Stimulated activated CD8-positive, alpha-beta memory T cell treated with anti-CD3 and anti-CD28 coated beads, Interleukin-2, amount 100 ng/mL, for 1 hour (primary cell): ENCODE data around the gene APOC4.
"Not testable (repeated sequence)": the region's sequence is repeated elsewhere in the genome, so short reads cannot be mapped to it uniquely, and the experiment has no call there.

Experiments used
- DNase-seq, 2 donors: peaks; one replicate each; pipeline ENCODE4 v3.0.0-alpha.2; 2020; ENCODE audit warnings: low read depth in 2 of 2

APOC4 gene, protein sequence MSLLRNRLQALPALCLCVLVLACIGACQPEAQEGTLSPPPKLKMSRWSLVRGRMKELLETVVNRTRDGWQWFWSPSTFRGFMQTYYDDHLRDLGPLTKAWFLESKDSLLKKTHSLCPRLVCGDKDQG

DNA sequence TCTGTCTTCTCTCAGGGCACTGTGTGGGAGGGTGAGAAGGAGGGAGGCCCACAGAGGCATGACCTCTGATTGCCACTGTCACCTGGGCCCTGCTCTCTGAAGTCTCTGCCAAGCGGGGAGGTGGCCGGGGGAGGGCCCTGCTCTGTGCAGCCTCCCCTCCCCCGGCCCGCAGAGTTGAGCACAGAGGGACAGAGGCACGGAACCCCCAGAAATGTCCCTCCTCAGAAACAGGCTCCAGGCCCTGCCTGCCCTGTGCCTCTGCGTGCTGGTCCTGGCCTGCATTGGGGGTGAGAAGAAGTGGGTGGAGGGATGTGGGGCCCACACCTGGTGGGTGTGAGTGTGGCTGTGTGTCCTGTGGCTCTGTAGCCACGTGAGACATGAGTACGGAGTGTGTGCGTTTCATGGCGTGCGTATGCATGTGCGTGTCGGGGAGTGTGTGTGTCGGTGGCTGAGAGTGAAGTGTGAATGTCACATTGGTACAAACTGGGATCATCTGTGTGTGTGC lies at the start of gene APOC4:
TSS of gene APOC4 (plus strand) at position 171 of the 505 bp plus-strand sequence. CDS start at position 212, 41 bp downstream.
- no peak for DNase-seq

DNA sequence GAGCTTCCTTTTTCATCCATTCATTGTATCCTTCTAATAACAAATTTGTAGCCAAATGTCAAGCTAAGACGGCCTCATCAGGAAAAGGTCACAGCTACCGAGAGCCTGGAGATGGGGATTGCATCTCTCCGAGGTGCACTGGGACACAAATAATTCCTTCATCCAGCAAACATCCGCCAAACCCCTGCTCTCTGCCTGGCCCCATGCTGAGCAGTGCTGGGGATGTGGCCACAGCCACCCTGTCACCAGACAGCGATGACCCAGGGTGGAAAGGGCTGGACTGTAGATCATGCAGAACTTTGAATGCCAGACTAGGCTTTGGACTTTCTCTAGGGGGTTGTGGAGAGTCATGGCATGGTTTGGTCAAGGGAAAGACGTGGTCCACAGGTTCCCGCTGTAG lies 49.1 kb upstream of the APOC4 start:
- no peak for DNase-seq

DNA sequence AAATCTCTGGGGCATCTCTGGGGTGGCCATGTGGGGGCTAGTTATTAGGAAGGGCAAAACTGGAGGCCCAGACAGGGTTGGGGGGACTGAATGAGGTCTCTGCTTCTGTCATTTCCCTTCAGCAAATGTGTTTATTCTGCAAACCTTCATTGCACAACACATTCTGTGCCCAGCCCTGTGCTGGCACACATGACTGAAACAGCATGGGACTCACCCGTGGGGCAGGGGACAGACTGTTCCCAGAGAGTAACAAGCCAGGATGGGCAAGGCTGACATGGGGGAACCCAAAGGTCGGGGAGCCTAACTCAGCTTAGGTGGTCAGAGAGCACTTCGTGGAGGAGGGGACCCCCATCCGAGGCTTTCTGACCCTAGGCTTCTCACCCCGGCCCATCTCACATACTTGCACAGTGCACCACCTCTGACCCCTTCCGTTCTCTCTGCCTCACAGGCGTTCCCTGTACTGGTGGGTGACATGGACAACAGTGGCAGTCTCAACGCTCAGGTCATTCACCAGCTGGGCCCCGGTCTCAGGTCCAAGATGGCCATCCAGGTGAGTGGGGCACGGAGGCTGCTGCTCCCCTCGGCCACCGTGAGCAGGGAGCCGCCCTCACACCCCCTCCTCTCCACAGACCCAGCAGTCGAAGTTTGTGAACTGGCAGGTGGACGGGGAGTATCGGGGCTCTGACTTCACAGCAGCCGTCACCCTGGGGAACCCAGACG lies 48.5 kb upstream of the APOC4 start:
- no peak for DNase-seq

DNA sequence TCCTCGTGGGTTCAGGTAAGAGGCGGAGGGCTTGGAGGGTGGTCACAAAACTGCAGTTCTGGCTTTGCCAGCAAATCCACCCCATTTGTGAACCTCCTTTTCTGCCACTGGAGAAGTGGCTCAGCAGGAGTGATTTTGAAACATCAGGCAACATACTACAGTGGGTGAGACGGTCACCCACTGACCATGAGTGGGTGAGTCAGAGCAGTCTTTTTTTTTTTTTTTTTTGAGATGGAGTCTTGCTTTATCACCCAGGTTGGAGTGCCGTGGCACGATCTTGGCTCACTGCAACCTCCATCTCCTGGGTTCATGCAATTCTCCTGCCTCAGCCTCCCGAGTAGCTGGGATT lies 48.0 kb upstream of the APOC4 start:
- DNase-seq: no peak

DNA sequence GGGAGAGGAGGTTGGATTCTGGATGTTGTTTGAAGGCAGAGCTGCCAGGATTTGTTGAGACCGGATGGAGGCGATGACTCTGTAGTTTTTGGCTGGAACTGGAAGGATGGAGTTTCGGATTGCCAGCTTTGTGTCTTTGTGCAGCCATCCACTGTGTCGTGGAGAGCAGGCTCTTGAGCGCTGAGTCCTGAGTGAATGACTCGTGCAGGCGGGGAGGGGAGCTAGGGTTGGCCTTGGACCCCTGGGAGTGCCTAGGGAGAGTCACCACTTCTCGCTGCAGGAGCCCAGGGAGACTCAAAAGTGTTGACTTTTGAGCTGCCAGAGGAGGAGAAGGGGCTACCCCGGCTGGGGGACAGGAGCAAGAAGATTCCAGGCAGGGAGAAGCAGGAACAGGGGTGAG lies 47.1 kb upstream of the APOC4 start:
- DNase-seq: no peak

DNA sequence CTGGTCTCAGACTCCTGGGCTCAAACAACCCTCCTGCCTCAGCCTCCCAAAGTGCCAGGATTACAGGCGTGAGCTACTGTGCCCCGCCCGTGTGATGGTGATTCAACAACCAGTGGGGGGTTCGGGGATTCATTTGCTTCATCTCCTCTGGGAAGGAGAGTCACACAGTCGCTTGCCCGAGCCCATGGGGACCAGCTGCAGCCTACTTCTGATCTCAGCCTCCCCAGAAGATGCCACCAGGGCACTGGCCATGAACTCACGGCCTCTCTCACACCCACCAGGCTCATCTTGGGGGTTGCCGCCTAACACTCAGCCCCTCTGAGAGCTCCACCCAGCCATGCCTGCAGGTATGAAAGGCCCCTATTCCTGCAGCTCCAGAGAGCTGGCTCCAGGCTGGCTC lies 44.2 kb upstream of the APOC4 start:
- no peak for DNase-seq

DNA sequence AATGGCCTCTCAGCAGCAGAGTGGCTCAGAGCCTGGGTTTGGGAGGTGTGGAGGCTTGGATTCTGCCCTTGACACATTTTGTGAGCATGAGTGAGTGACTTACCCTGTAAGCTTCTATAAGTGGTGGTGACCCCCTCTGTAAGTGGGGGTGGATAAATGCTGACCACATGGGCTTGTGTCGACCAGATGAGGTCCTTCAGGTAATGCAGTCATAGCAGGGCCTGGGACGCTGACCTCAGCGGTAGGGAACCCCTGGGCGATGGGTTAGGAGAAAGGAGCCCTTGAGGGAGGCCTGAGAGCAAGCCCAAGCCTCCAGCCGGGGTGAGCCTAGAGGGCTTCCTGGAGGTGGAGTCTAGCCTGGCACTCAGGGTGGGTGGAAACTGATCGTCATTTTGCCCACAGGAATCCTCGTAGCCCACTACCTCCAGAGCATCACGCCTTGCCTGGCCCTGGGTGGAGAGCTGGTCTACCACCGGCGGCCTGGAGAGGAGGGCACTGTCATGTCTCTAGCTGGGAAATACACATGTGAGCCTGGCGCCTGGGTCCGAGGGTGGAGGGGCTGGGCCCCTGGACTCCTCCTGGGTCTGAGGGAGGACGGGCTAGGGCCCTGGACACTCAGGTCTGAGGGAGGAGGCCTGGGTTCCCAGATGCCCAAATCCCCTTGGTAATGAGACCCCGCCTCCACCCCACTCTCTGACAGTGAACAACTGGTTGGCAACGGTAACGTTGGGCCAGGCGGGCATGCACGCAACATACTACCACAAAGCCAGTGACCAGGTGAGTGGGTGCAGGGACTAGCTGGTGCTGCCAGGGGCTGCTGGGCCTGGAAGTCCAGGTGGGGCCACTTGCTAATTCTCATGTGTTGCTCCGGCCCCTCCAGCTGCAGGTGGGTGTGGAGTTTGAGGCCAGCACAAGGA lies 41.5 kb upstream of the APOC4 start:
- DNase-seq: no peak

DNA sequence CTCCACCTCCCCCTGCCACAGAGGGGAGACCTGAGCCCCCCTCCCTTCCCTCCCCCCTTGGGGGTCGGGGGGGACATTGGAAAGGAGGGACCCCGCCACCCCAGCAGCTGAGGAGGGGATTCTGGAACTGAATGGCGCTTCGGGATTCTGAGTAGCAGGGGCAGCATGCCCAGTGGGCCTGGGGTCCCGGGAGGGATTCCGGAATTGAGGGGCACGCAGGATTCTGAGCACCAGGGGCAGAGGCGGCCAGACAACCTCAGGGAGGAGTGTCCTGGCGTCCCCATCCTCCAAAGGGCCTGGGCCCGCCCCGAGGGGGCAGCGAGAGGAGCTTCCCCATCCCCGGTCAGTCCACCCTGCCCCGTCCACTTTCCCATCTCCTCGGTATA lies 38.8 kb upstream of the APOC4 start:
- no peak for DNase-seq

DNA sequence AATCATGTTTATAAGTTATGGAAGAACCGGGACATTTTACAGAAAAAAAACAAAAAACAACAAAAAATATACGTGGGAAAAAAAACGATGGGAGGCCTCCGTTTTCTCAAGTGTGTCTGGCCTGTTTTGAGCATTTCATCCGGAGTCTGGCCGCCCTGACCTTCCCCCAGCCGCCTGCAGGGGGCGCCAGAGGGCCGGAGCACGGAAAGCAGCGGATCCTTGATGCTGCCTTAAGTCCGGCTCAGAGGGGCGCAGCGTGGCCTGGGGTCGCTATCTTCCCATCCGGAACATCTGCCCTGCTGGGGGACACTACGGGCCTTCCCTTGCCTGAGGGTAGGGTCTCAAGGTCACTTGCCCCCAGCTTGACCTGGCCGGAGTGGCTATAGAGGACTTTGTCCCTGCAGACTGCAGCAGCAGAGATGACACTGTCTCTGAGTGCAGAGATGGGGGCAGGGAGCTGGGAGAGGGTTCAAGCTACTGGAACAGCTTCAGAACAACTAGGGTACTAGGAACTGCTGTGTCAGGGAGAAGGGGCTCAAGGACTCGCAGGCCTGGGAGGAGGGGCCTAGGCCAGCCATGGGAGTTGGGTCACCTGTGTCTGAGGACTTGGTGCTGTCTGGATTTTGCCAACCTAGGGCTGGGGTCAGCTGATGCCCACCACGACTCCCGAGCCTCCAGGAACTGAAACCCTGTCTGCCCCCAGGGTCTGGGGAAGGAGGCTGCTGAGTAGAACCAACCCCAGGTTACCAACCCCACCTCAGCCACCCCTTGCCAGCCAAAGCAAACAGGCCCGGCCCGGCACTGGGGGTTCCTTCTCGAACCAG lies 38.2 kb upstream of the APOC4 start:
- peak; percentile 50 to 53 for DNase-seq

DNA sequence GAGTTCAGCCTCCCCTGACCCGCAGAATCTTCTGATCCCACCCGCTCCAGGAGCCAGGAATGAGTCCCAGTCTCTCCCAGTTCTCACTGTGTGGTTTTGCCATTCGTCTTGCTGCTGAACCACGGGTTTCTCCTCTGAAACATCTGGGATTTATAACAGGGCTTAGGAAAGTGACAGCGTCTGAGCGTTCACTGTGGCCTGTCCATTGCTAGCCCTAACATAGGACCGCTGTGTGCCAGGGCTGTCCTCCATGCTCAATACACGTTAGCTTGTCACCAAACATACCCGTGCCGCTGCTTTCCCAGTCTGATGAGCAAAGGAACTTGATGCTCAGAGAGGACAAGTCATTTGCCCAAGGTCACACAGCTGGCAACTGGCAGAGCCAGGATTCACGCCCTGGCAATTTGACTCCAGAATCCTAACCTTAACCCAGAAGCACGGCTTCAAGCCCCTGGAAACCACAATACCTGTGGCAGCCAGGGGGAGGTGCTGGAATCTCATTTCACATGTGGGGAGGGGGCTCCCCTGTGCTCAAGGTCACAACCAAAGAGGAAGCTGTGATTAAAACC lies 37.5 kb upstream of the APOC4 start:
- DNase-seq: no peak

DNA sequence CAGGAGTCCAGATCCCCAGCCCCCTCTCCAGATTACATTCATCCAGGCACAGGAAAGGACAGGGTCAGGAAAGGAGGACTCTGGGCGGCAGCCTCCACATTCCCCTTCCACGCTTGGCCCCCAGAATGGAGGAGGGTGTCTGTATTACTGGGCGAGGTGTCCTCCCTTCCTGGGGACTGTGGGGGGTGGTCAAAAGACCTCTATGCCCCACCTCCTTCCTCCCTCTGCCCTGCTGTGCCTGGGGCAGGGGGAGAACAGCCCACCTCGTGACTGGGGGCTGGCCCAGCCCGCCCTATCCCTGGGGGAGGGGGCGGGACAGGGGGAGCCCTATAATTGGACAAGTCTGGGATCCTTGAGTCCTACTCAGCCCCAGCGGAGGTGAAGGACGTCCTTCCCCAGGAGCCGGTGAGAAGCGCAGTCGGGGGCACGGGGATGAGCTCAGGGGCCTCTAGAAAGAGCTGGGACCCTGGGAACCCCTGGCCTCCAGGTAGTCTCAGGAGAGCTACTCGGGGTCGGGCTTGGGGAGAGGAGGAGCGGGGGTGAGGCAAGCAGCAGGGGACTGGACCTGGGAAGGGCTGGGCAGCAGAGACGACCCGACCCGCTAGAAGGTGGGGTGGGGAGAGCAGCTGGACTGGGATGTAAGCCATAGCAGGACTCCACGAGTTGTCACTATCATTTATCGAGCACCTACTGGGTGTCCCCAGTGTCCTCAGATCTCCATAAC lies 36.4 kb upstream of the APOC4 start, which contains the start of gene APOE:
TSS of gene APOE (plus strand) at position 360 of the 724 bp plus-strand sequence. CDS start 829 bp downstream, outside the sequence.
- no peak for DNase-seq

DNA sequence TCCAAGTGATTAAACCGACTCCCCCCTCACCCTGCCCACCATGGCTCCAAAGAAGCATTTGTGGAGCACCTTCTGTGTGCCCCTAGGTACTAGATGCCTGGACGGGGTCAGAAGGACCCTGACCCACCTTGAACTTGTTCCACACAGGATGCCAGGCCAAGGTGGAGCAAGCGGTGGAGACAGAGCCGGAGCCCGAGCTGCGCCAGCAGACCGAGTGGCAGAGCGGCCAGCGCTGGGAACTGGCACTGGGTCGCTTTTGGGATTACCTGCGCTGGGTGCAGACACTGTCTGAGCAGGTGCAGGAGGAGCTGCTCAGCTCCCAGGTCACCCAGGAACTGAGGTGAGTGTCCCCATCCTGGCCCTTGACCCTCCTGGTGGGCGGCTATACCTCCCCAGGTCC lies 34.4 kb upstream of the APOC4 start:
- no peak for DNase-seq

DNA sequence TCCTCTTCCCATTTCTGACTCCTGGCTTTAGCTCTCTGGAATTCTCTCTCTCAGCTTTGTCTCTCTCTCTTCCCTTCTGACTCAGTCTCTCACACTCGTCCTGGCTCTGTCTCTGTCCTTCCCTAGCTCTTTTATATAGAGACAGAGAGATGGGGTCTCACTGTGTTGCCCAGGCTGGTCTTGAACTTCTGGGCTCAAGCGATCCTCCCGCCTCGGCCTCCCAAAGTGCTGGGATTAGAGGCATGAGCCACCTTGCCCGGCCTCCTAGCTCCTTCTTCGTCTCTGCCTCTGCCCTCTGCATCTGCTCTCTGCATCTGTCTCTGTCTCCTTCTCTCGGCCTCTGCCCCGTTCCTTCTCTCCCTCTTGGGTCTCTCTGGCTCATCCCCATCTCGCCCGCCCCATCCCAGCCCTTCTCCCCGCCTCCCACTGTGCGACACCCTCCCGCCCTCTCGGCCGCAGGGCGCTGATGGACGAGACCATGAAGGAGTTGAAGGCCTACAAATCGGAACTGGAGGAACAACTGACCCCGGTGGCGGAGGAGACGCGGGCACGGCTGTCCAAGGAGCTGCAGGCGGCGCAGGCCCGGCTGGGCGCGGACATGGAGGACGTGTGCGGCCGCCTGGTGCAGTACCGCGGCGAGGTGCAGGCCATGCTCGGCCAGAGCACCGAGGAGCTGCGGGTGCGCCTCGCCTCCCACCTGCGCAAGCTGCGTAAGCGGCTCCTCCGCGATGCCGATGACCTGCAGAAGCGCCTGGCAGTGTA lies 33.8 kb upstream of the APOC4 start:
- no peak for DNase-seq

DNA sequence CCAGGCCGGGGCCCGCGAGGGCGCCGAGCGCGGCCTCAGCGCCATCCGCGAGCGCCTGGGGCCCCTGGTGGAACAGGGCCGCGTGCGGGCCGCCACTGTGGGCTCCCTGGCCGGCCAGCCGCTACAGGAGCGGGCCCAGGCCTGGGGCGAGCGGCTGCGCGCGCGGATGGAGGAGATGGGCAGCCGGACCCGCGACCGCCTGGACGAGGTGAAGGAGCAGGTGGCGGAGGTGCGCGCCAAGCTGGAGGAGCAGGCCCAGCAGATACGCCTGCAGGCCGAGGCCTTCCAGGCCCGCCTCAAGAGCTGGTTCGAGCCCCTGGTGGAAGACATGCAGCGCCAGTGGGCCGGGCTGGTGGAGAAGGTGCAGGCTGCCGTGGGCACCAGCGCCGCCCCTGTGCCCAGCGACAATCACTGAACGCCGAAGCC lies 33.2 kb upstream of the APOC4 start:
- DNase-seq: no peak

DNA sequence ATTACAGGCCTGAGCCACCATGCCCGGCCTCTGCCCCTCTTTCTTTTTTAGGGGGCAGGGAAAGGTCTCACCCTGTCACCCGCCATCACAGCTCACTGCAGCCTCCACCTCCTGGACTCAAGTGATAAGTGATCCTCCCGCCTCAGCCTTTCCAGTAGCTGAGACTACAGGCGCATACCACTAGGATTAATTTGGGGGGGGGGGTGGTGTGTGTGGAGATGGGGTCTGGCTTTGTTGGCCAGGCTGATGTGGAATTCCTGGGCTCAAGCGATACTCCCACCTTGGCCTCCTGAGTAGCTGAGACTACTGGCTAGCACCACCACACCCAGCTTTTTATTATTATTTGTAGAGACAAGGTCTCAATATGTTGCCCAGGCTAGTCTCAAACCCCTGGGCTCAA lies 32.3 kb upstream of the APOC4 start:
- DNase-seq: no peak

DNA sequence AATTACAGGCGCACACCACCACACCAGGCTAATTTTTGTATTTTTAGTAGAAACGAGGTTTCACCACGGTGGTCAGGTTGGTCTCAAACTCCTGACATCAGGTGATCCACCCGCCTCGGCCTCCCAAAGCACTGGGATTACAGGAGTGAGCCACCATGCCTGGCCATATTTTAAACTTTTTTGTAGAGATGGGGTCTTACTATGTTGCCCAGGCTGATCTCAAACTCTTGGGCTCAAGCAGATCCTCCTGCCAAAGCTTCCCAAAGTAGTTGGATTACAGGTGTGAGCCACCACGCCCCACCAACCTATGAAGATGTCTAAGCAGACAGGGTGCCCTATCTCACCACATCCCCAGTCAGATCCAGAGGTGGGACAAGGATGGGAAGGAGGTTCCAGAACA lies 30.1 kb upstream of the APOC4 start:
- not testable (repeated sequence) for DNase-seq

DNA sequence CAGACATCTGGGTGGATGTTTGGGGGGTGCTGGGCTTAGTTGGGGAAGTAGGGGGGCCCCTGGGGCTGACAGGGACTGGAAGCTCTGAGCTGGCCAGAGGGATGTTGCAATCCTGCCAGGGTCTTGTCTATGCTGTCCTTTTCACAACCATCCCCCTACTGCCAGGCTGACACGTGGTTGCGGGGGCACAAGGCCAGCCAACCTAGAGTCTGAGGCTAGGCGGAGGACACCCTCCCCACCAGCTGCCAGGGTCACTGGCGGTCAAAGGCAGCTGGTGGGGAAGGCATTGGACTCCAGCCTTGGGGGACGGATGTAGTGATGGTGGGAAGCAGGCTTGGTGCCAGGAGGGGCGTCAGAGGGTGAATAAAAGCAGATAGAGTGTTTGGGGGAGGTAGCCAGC lies 29.2 kb upstream of the APOC4 start:
- no peak for DNase-seq

DNA sequence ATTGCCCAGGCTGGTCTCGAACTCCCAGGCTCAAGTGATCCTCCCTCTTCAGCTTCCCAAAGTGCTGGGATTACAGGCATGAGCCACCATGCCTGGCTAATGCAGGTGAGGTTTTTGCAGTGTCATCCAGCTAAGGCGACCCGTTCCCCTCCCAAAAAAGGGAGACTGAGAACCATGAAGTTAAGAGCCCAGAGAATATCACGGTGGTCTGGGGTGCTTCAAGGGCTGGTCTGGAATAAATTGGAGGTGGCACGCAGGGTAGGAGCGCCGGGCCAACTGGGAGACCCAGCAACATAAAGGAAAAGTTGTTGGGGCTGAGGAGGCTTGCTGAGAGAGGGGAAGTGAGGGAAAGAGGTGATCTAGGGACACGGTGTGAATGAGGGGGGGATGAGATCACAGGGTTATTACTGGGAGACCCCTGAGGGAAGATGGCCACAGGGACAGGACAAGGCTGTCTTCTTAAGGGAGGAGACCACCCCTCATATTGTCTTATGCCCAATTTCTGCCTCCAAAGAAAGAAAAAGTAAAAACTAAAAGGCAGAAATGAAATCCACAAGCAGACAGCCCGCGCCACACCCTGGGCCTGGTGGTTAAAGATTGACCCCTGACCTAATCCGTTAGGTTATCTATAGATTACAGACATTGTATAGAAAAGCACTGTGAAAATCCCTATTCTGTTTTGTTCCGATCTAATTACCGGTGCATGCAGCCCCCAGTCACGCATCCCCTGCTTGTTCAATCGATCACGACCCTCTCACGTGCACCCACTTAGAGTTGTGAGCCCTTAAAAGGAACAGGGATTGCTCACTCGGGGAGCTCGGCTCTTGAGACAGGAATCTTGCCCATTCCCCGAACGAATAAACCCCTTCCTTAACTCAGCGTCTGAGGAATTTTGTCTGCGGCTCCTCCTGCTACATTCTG lies 28.3 kb upstream of the APOC4 start:
- DNase-seq: not testable (repeated sequence)
